BLaER1 (cell line): ENCODE measurements around the gene STK25.

Experiments used
- H3K27ac ChIP-seq: shearing (Covaris generic); formaldehyde crosslinking; 2 replicates; pipeline ENCODE4 v1.8.1; 2022
- H3K27me3 ChIP-seq: shearing (Covaris generic); formaldehyde crosslinking; 2 replicates; pipeline ENCODE4 v1.8.1; 2022
- H3K36me3 ChIP-seq: shearing (Covaris generic); formaldehyde crosslinking; 2 replicates; pipeline ENCODE4 v1.8.1; 2022
- H3K4me1 ChIP-seq: shearing (Covaris generic); formaldehyde crosslinking; 2 replicates; pipeline ENCODE4 v1.8.1; 2022
- H3K4me2 ChIP-seq: shearing (Covaris generic); formaldehyde crosslinking; 2 replicates; pipeline ENCODE4 v1.8.1; 2022
- H3K4me3 ChIP-seq: shearing (Covaris generic); formaldehyde crosslinking; 2 replicates; pipeline ENCODE4 v1.8.1; 2022
- H3K9ac ChIP-seq: shearing (Covaris generic); formaldehyde crosslinking; 2 replicates; pipeline ENCODE4 v1.8.1; 2022
- H3K9me3 ChIP-seq: shearing (Covaris generic); formaldehyde crosslinking; 2 replicates; pipeline ENCODE4 v1.8.1; 2022
- H4K20me1 ChIP-seq: shearing (Covaris generic); formaldehyde crosslinking; 2 replicates; pipeline ENCODE4 v1.8.1; 2022
- Cebpa-rat ChIP-seq: shearing (Covaris generic); IDR thresholded peaks from 2 replicates; pipeline ENCODE4 v1.8.1; 2022

Gene STK25

DNA sequence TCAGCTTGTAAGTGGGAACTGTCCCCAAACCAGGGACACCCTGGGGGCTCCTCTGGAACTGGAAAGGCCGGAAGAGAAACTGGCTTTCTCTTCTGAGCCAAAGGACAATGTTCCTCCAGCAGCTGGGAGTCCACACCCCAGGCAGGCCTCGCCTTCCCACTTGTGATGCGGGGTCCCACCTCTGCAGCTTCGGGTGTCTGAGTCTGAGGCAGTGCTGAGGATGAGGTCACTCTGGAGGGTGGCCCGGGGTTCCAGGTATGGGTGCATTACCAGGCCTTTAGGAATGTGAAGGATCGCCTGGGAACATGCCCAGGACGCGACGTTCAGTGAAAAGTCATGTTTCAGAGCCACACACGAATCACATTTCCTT lies 32.0 kb upstream of the STK25 start:
- Histone ChIP-seq H3K9ac (peak overlapping the region; percentile 73), H3K4me2 (peak overlapping the region; percentile 96), H3K27ac (peak overlapping the region; percentile 53; the same call in 1 of the 2 replicates)

DNA sequence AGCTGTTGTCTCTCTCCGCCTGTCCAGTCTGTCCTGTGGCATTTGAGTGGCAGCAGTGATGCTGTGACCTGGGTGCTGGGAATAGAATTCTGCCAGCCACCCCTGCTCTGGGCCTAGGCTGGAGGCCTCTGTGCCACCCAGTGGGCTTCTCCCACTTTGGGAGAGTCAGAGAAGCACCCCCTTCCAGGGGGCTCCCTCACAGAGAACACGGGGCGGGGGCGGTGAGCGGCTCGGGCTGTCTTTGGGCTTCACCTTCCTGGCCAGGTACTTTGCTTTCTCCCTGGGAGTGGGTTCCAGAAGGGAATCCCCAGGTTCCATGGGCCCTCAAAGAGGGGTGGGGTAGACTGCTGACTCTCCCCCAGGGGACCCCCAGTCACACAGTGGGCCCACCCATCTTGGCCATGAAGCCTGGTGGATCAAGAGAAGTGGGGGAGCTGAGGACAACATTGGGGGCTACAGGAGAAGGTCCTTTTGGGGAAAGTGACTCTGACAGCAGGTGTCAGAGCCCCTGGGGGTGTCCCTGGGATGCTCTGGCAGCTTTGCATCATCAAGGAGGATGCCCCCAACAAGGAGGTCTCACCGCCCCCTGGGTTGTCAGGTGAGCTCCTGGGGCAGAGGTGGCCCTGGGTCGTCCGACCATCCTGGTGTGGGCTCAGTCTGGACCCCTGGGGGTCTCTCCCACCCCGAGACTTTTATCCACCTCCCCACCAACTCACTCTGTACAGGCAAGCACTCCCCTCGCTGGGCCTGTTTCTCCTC lies 31.4 kb upstream of the STK25 start:
- Histone ChIP-seq H3K9me3 (no peaks in the 10 kb centered on the region), H3K9ac (no peak overlapping the region; the same call in 1 of the 2 replicates), H3K4me2 (peak overlapping the region; percentile 96), H4K20me1 (no peaks in the 10 kb centered on the region), H3K27ac (no peak overlapping the region), H3K27me3 (no peaks in the 10 kb centered on the region), H3K4me1 (peaks cover 44% of the 10 kb centered on the region), H3K36me3 (no peaks in the 10 kb centered on the region), H3K4me3 (no peak overlapping the region)
- TF ChIP-seq Cebpa-rat = no peak

More for the DNA sequence above, 32.0 kb upstream of the STK25 start:
- Histone ChIP-seq H4K20me1 (no peaks in the 10 kb centered on the region), H3K4me1 (peaks cover 44% of the 10 kb centered on the region), H3K4me3 (peak overlapping the region; percentile 73), H3K27me3 (no peaks in the 10 kb centered on the region), H3K36me3 (no peaks in the 10 kb centered on the region), H3K9me3 (no peaks in the 10 kb centered on the region)
- TF ChIP-seq Cebpa-rat = no peak

DNA sequence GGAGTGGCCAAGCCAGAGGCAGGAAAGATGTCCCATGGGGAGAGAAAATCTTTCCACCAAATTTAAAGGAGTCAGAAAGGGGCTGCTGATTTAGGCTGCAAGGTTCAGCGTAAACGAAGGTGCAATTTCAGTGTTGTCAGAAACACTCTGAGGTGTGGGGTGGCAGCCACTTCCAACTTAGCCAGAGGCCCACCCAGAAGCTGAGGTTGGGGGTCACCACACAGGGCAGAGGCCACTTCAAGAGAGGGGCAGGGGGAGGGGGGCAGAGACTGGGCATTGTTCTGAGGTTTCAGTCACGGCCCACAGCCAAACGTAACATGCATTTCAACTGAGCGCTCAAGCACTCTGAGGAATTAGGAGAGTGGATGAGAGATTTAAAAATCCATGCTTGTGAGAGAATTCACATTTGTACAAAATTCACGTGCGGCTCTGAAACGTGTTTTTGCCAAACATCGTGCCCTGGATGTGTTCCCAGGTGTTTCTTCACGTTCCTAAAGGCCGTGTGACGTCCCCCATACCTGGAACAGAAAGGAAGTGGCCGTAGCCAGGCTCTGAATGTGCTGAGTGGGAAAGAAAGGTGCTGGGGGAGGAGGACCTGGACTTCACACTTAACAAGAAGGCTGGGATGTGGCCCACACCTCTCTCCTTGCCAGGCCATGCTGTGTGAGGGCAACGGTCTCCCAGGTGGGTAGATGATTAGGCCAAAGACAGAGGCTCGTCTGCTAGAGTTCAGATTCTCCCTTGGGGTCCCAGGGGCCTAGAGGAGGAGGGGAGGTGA lies 30.6 kb upstream of the STK25 start:
- Histone ChIP-seq H3K36me3 (no peaks in the 10 kb centered on the region), H3K9ac (no peak overlapping the region), H3K9me3 (no peaks in the 10 kb centered on the region), H3K27me3 (no peaks in the 10 kb centered on the region), H3K4me1 (peaks cover 44% of the 10 kb centered on the region), H3K4me3 (no peak overlapping the region), H3K4me2 (peak overlapping the region; percentile 96), H3K27ac (no peak overlapping the region), H4K20me1 (no peaks in the 10 kb centered on the region)
- no peak for TF ChIP-seq Cebpa-rat

DNA sequence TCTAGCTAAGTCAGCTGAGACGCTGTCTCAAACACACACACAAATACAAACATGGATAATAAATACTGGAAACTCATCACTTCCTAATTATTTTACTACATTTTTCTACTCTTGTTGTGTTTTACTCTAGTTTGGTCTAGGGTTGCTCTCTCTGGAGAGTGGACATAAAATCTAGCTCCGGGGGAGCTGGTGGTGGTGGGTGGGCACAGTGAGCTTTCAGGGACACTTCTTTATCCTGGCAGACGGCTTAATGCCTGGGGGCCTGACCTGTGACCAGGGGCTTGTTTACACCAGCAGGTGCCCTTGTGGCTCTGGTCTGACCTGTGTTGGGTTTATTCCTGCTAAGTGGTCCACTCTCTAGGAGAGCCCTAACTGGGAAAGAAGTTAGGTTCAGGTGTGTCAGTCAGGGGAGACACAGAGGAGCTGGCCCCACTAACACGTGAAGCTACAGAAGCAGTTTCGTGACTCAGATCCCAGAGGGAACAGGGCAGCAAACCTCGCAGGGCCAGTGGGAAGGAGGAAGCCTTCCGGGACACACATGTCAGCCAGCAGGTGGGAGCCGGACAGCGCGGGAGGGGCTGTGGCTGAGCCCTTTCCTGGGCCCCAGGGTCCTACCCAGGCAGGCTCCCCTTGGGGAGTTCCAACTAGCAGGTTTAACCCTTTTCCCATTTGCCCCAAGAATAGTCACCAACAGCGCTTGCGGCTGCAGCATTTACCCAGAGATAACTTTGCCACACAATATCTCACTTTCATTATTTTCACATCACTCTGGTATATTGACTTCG lies 27.7 kb upstream of the STK25 start:
- Histone ChIP-seq H3K27ac (no peak overlapping the region), H3K9me3 (no peaks in the 10 kb centered on the region), H3K27me3 (no peaks in the 10 kb centered on the region), H3K4me2 (peak overlapping the region; percentile 57), H3K4me1 (peaks cover 28% of the 10 kb centered on the region), H3K9ac (no peak overlapping the region), H3K4me3 (no peak overlapping the region), H3K36me3 (no peaks in the 10 kb centered on the region), H4K20me1 (no peaks in the 10 kb centered on the region)
- no peak for TF ChIP-seq Cebpa-rat

DNA sequence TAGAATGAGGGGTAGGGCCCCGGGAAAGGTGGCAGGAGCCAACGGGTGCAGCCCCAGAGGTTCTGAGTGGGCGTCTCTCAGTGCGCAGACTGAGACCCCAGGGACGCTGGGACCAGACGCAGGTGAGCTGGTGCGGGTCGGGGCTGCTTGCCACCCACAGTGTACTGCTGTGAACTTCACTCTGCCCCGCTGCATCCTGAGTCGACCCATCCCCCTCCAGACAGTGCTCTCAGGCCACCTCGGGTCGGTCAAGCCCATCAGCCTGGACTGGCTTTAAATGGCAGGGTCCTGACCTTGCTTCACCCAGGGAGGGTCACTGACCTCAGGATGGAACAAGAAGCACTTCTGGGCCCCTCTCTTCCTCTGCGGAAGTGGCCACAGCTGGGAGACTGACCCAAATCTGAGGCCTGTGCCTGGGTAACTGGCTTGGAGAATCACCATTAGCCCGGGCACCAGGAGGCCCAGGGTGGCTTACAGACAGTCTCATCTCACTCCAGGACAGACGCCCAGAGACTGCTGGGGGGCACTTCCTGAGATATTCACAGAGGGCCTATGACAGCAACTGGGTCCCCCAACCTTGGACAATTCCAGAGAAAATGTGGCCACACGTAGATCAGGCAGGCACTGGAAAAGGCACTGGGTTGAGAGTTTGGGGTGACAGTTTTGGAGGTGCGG lies 26.5 kb upstream of the STK25 start:
- Histone ChIP-seq H3K36me3 (no peaks in the 10 kb centered on the region), H3K4me3 (no peak overlapping the region), H3K9me3 (no peaks in the 10 kb centered on the region), H3K9ac (no peak overlapping the region), H4K20me1 (no peaks in the 10 kb centered on the region), H3K4me1 (peaks cover 17% of the 10 kb centered on the region), H3K27ac (no peak overlapping the region), H3K4me2 (no peak overlapping the region), H3K27me3 (no peaks in the 10 kb centered on the region)
- TF ChIP-seq Cebpa-rat = no peak

DNA sequence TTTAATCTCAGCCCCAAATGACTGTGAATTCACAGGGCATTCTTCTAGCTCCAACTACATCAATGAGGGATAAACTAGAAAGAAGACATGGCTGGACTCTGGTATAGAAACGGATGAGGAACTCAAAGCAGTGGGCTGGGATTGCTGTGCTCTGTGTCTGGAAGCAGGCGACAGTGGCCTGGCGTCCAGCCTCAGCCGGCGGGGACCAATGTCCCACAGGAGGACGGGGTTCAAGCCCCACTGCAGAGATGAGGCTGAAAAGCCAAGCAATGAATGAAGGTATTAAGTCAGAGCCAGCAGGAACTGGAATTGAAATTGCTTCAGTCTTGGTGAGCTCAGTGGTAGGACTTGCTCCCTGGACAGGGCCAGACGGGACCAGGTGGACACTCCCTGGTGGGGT lies 25.9 kb upstream of the STK25 start:
- H3K27ac ChIP-seq = no peak overlapping the region
- no peak overlapping the region for H3K4me2 ChIP-seq
- peaks cover 11% of the 10 kb centered on the region for H3K4me1 ChIP-seq
- TF ChIP-seq Cebpa-rat = no peak
- H3K9me3 ChIP-seq = no peaks in the 10 kb centered on the region
- H3K27me3 ChIP-seq = no peaks in the 10 kb centered on the region
- H4K20me1 ChIP-seq = no peaks in the 10 kb centered on the region
- H3K4me3 ChIP-seq = no peak overlapping the region
- H3K36me3 ChIP-seq = no peaks in the 10 kb centered on the region
- no peak overlapping the region for H3K9ac ChIP-seq

DNA sequence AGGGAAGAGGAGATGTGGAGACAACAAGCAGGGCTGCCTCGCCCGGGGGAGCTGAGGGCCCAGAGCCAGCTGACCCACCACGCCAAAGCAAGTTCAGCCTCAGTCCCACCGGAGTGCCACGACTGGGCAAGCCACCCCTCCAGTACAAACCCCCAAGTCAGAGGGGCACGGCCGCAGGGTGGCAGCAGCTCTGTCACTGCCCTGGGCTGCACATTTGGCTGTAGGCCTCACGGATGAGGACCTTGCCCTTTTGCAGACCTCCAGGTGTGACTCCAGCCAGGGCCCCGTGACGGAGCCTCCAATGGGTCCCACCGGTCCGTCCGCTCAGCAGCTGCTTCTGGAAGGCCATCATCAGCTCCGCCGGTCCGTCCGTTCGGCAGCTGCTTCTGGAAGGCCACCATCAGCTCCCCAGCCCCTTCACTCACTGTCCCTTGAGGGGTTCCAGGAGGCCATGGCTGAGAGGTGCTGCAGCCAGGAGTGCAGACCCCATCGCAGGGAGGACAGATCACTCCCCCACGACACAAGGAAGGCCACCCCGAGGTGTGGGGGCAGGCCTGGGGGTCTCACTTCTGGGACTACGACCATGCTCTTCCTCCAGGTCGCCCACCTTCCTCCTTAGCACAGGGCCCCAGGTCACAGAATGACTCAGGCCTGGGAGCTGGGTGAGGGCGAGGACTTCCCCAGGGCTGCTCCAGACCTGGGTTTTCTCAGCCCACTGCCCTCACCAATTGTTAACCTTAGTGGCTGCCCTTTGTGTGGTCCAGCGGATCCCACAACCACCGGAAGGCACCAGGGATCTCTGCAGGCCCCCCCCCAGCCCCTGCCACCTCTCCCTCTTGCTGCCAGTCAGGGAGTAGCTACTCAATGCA lies 24.6 kb upstream of the STK25 start:
- Histone ChIP-seq H3K4me3 (no peak overlapping the region), H3K9ac (no peak overlapping the region), H3K27ac (no peak overlapping the region), H3K4me2 (no peak overlapping the region), H3K4me1 (peaks cover 9% of the 10 kb centered on the region), H3K36me3 (no peaks in the 10 kb centered on the region), H3K27me3 (no peaks in the 10 kb centered on the region), H3K9me3 (no peaks in the 10 kb centered on the region), H4K20me1 (no peaks in the 10 kb centered on the region)
- no peak for TF ChIP-seq Cebpa-rat

DNA sequence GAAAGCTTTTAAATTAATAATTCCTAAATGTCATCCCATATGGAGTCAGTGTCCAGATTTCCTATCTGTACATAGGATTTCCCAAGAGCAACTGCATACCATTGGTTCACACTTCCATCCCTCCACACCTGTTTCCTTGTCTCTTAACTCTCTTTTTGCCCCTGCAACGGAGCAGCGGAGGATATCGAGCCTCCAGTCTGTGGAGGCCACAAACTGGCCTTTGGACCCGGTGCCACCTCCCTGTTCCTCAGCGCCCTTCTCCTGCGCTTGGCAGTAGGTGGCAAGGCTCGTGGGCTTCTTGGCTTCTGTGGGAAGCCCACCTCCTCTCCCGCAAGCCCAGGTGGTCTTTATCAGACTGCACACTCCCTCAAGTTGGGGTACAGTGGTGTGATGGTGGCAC lies 23.8 kb upstream of the STK25 start:
- H3K4me3 ChIP-seq = no peak overlapping the region
- no peak overlapping the region for H3K27ac ChIP-seq
- peaks cover 3% of the 10 kb centered on the region; the same call in 1 of the 2 replicates for H3K9me3 ChIP-seq
- peaks cover 9% of the 10 kb centered on the region for H3K4me1 ChIP-seq
- H3K9ac ChIP-seq = no peak overlapping the region
- H3K36me3 ChIP-seq = no peaks in the 10 kb centered on the region
- H4K20me1 ChIP-seq = no peaks in the 10 kb centered on the region
- H3K27me3 ChIP-seq = no peaks in the 10 kb centered on the region
- H3K4me2 ChIP-seq = no peak overlapping the region
- TF ChIP-seq Cebpa-rat = no peak
